Middle frontal gyrus (tissue), 1 donor: ENCODE measurements around the gene KIF12.
"Not testable (repeated sequence)": the region's sequence is repeated elsewhere in the genome, so short reads cannot be mapped to it uniquely, and the experiment has no call there.

ENCODE experiments used
- DNase-seq: peaks from one replicate; pipeline ENCODE4 v3.0.0-alpha.2; 2015; ENCODE audit warnings: low spot score; ENCODE audit errors: extremely low spot score

The KIF12 gene

DNA sequence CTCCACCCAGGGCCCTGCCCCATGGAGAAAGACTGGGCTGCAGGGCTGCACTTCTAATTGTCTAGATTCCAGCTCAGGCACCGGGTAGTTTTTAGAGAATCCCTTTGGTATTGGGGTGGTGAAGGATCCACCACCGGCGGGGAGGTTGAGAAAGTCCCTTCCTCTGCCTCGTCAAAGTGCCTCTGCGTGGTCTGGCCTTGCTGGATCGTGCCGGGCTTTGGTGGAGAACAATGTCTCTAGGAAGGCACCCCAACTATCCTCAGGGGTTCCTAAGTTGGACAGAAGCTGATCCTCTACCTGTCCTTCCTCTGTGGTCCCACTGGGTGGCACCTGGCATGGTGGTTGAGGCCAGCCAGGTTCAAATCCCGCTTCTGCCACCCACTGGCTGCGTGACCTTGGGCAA is 13.7 kb downstream of the KIF12 start:
- DNase-seq, result no peak

DNA sequence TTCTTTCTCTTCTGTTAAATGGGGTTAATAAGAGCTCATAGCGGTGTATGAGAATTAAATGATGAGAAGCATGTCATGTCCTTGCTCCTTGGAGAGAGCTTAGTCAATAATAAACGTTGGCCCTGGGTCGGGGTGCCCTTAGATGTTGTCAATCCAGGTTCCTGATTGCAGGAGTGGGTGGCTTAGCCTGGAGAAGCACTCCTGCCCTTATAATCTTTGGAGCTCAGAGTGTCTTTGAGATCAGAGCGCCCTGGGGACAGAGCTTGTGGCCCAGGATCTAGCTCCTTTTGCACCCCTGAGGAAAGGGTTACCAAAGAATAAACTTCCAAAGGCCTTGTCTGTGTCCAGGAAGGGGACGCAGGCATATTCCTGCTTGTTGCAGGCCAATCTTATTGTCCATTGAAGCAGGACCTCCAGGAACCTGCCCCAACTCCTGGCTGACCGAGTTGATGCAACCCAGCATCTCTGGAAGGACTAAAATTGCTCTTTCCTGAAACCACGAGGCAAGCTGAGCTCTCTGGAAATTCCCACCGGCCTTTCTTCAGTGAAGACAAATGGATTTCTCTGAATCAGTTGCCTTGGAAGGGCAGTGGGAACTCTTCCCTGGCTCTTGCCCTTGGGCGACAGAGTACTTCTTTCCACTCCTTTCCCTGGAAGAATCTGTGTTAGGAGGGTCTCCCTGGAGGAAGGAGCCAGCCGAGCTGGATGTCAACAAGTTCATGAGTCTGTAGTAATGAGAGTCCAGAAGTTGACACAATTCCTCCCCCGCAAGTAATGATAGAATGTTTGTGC is 14.6 kb downstream of the KIF12 start:
- DNase-seq, result no peak

DNA sequence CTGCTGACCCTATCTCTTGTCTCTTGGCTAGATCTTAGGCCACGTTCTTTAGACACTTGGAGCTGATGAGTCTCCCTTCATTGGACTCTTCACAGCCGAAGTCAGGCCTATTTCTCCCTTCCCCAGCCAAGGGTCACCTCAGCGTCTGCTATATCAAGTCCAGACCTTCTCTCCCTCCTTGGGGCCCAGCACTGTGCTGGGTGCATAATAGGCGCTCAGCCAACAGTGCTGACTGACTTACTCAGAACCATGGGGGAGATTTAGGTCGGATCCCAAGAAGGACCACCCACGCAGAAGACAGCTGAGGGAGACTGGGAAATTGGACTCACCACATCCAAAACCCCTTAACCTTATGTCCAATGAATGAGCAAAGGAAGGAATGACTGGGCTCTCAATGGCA is 15.4 kb downstream of the KIF12 start:
- no peak for DNase-seq

DNA sequence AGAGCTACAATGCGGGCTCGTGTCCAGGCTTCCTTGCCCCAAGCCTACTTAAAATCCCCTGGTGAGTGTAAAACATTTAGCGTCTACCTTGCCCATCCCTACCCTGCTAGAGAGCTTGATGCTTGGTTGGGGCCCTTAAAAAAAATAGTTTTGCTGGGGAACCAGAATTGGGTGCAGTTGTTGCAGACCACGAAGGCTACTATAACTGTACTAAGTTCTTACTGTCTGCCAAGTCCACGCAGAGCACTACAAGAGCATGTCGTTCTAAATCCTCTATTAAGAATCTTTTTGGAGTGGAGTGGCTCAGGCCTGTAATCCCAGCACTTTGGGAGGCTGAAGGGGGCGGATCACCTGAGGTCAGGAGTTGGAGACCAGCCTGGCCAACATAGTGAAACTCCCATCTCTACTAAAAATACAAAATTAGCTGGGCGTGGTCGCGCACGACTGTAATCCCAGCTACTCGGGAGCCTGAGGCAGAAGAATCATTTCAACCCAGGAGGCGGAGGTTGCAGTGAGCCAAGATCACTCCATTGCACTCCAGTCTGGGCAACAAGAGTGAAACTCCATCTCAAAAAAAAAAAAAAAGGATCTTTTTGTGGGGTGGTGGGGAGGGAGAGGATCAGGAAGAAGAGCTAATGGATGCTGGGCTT is 16.2 kb downstream of the KIF12 start:
- DNase-seq, result not testable (repeated sequence)

DNA sequence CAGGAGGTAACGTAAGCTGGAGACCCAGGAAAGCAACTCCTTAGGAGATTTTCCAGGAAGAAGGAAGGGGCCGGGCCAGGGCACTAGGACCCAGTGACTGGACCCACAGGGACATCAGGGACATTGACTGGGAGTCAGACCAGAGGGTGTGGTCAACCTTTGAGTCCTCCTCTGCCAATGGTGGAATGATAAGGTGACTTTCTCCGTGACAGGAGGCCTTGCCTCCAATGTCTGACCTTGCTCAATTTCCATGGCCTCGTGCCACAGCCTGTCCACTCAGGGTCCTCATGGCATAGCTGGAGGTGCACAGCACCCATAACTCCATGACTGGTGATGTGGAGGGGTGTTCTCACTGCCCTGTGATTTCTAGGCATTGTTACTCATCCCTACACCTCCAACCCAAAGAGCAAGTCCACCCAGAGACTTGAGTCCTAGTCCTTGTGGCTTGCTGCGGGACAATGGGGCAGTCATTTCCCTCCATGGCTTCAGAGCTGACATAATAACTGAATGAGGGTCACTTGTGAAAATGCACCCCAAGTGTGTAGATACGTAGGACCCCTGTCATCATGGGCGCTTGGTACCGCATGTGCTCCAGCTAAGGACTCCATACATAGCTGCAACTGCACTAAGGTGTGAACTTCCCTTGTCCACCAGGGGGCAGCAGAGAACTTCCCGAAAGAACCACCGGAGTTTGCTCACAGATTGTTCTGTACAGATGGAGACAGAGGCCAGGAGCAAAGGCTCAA is 16.9 kb downstream of the KIF12 start:
- DNase-seq, result peak; percentile 78

DNA sequence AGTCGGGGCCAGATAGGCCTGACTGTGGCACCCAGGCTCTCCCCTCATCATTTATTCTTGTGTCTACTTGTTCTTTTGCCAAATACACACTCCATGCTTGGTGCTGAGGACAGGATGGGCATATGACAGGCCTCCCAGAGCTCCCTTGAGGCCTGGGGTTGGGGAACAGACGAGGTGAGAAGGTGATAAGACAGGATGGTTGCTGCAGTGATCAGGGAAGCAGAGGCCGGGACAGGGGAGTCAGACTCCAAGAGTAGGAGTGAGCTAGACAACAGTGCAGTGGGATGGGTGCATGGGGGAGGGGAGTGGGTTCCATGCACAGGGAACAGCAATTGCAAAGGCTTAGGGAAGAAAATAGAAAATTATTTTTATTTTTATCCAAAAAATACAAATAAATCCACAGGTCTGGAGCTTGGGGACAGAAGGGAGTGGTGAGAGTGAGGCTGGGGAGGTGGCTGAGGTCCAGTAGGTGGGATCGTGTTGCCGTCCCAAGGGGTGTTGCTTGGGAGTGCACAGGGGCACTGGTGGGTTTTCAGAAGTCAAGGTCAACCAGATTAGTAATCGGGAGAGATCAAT is 17.6 kb downstream of the KIF12 start:
- no peak for DNase-seq

DNA sequence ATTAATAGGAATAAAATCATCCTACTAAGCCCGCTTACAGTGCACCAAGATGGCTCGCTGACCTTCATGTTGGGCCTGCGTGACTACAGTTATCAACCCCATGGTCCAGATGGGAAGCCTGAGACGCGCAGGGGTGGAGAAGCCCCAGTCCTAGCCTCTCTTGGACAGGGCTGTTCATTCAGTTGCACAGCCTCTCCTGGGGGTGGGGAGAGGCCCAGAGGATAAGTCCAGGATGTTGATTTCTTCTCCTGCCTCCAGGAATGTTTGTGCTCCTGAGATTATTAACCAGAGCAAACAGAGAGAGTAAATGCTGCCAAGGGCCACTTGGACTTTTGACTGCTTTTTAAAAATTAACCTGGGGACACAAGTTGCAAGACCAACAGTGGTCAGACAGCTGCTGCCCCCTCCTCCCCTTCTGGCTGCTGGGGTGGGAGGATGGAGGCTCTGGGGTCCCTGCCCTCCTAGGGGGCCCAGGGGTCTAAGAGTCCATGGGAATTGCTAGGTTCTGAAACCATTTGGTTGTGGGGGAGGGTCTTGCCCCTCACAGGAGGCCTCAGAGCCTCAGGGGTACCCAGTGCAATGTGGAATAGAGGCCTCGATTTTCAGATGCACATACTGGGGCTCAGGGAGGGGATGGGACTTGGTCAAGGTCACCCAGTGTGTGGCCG is 18.2 kb downstream of the KIF12 start:
- DNase-seq, result no peak

DNA sequence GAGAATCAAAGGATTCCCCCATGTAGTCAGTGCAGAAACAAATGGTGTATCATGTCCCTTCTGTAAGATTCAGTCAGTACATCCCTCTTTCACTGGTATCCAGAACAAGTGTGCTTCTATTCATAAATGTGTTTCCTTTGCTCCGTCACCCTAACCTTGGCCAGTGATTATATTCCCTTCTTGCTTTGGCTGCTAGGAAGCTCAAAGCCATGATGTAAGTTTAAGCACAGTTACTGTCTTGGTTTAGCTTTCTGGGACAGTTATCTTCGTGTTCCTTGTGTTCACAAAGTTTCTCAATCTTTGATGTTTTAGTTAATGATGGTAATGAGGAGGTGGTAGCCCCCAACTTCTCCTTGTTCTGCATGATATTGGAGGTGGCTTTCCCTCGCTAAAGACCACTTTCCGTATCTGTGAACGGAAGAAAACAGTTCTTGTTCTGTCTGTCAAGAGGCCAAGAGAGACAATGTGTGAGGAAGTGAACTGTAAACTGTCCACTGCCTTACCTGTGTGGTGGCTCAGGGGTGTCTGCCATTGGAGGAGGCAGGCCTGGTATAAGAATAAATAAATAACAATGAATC is 18.8 kb downstream of the KIF12 start:
- DNase-seq, result no peak

DNA sequence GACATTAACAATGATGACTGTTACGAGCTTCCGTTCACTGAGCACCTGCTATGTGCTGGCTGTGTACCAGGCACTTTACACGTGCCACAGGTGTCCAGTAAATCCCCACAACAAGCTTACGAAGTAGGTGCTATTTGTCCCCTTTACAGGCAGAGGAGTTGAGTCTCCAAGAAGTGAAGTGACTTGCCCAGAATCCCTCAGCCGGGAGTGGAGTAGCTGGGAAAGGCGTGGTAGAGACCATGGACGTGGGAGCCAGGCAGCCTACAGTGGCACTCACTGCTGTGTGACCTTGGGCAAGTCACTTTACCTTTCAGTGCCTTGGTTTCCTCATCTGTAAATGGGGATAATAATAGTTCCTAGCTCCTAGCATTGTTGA is 20.3 kb downstream of the KIF12 start:
- DNase-seq, result no peak

DNA sequence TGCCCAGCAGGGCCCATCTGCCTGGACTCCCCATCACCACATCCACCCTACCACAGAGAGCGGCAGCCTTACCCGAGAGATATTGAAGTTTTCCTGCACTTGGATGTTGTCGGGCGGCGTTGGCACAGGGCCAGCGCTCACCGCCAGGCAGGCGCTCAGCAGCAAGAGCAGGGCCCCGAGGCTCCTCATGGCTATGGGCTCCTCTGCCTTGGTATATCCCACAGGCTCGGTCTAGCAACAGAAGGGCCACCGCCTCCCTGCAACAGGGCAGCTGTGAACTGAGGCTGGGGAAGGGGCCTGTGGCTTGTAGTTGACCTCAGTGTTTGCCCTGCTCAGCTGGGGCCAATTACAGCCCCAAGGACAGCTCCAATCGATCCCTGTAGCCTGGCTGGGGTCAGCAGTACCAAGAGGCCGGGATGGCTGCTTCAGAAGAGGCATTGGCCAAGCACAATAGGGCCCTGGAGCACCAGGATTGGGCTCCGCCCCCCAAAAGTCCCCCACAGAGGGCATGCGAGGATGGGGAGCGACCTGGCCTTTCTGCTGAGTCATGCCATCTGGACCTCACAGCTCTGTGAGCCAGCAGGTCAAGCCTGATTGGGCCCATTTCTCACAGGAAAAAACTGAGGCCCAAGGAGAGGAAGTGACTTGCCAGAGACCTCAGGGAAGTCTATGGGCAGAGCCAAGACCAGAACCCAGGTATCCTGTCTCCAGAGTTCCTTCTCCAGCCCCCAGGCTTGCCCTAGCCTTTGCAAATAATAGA is 20.9 kb downstream of the KIF12 start, which contains the start of gene AMBP:
TSS of gene AMBP (minus strand) at position 280 of the 760 bp plus-strand sequence. CDS start at position 189, 91 bp downstream.
- no peak for DNase-seq

DNA sequence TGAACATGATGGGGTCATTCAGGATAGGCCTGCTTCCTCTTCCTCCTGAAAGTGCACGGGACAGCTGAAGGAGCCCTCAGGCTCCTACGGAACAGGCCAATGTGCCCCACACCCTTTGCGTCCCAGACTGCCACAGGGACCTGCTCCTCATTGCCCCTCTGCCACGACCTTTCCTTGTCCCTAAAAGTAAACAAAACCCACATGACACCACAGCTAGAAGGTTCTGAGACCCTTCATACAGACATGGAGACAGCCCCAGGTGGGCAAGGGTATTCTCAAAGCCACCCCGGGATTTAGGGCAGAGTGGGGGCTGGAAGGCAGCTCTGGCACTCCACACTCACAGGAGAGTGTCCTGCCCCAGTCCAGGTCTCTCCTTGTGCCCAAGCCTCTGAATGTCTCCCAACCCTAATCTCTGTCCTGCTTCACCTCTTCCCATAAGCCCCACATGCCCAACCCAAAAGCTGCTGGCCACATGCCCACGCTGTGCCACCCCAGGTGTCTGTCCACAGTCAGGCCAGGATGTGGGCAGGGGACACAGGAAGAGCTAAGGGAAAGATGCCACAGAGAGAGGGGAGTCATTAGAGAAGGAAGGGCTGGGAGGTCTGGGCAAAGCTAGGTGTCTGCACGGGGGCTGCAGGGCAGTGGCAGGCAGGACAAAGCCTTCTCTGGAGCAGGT is 21.8 kb downstream of the KIF12 start:
- no peak for DNase-seq

DNA sequence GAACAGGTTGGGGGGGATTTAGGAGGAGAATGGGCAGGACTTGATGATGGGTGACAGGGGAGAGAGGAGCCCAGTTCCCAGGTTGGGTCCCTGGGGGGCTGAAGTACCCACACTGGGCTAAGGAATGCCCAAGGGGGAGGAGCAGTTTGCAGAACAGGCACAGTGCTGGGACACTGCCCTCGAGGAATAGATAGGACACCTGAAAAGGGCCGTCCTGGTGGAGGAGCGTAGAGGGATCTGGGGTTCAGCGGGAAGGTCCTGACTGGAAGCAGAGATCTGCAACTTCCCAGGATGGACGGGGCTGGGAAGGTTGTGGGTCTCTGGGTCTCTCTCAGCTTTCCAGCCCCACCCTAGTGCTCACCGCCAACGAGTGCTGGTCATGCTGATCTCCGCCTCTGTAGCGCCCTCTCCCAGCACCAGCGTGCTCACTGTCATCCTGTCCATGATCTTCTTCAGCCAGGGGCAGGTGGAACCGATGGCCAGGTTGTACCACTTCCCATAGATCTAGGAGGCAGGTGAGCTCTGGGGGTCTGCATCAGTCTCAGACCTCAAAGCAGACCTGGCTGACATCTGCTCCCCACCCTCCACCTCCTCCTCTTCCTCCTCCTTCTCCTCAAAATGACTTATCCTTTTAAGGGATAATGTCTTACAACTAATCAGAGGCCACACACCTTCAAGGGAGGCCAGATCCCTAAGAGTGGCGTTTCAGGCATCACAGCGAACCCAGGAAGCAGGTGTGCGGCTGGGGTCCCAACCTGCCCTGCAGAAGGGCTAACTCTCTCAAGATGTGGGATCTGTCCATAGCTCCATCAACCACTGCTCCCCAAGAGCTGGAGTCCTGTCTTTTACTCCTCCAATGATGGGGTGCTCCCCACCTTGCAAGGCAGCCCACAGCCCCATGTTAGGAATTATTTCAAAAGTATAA is 22.6 kb downstream of the KIF12 start:
- DNase-seq, result no peak

DNA sequence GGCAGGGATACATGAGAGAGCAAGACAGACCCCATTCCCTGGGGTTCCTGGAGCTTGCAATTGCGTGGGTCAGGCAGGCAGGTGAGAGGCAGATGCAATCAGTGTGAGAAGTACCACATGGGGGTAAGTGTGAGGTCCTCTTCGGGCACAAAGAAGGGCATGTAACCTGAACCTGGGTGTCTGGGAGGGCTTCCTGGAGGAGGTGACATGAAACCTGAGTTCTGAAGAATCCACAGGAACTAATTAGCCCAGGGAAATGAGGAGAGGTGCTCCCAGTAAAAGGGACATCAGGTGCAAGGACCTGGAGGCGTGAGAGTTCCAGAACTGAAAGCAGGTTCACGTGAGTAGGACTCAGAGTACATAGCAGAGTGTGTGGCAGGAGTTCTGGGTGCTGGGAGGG is 23.5 kb downstream of the KIF12 start:
- no peak for DNase-seq

DNA sequence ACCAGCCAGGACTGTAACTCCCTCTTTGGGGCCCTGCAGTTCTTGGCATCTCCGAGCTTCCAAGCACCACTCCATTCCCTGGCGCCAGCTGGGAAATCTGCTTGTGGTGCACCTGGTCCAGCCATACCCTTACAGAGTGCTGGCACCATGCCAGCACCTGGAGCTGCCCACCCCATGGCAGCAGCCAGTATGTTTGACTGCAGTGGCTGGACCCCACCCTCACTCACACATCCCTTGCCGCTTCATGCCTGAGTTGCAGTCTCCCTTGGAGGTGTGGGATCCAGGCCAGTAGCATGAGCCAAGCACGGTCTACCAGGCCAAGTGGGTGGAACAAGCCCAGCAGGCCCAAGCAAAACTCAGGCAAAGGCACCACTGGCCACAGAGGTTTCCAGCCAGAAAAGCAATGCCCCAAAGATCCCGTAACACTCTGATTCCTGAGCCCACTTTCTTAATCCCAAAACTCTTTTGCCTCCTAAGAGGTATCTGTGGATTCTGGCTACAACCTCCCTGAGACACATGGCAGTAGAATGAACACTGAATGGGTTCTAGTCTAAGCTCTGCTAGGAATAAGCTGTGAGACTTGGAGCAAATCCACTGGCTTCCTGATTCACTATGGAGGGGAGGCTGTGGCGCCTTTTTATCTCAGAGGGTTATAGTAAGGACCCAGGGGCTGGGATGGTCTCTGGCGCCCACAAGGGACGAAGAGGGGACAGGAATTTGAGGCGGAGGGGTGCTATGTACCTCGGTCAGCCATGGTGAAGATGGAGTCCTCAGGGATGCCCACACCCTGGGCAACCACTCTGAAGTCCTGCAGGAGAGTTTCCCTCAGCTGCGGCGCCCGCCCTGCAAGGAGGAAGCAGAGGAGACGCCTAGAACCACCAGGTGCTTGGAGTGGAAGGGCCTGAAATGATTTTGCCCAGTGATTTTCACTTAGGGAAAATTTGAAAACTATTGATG is 26.6 kb downstream of the KIF12 start:
- no peak for DNase-seq

DNA sequence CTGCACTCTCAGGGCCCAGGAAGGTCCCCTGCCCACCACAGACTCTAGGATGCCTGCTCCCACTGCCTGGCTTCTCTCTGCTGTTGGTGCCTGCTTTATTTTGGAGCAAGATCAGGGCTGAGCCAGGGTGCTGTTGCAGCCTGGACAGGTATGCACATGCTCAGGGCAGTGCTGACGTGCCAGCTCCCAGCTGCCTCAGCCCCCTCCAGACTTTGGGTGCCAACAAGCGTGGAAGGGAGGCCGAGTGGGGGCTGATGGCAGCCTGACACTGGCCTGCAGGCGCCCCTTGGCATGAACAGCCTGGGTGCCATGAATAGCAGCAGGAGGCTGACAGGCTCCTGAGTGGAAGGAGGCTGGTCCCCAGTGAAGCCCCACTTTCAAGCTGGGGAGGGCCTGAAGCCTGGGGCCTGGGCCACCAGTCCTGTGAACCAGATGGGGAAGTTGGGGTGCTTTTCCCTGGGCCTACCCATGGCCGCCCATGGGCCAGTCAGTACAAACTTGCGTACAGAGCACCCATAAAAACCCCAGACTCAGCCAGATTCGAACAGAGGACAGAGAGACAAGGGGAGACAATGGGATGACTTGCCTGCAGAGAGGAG is 27.8 kb downstream of the KIF12 start:
- no peak for DNase-seq

DNA sequence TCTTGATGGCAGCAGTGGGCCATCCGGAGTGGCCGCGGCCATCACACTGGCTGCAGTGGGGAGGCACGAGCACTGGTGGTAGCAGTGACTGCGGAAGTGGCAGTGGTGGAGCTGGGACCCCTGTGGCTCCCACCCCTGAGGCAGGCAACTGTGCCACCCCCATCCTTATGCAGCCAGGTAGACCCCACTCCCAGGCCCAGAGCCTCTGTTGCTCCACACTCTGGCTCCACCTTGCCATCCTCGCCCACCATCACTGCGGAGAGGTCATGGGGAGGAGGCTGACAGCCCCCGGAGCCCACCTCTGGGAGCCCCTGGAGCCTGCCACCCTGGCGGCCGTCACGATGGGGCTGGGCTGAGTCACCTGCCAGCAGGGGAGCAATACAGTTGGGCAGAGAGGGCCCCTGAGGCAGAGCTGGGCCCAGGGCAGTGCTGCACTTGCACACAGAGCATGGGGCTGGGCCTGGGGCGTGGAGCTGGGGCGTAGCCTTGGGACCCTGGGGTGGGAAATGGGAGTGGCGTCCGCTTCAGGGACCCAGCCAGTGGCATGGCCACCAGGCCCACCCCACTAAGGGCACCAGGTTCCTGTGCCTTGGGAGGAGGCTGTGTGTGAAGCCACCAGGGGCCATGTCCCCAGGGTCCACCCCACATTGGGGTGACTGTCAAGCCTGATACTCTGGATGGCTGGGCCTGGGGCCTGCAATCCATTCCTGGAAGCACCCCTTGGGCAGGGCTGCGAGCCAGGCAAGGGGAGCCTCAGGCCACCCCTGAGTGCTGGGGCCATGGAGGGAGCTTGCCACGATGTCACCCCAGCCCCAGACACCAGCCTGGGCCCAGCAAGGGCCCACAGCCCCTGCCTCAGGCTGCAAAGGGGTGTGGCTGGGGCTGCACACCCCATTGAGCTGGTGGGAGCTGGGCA is 28.6 kb downstream of the KIF12 start:
- no peak for DNase-seq
